SK-N-SH (cell line): Measurements from ENCODE around the gene ZNF746. TPM values are rescaled to one million over a fixed set of nuclear protein-coding genes. Genes with fewer than 3 reads are reported as not detected.

Source experiments
- CTCF ChIA-PET: fragments of 300-600, 350-600 bp; formaldehyde crosslinking; extraction: SDS; loops from one replicate; lab custom pipeline; 2021; lab: Yijun Ruan, JAX
- POLR2A ChIA-PET: fragments of 350-600 bp; sonication (Branson Sonifier 250); formaldehyde crosslinking; extraction: SDS; loops from one replicate; lab custom pipeline; 2020; ENCODE audit warnings: antibody characterized with exemption, inconsistent platforms; lab: Yijun Ruan, JAX
- DNase-seq: peaks from one replicate; pipeline ENCODE4 v3.0.0; 2012
- H2AFZ ChIP-seq: fragments of 200-600 bp; sonication (generic); 2 replicates; pipeline ENCODE4 v1.8.1; 2016; ENCODE audit warnings: antibody characterized with exemption, mild to moderate bottlenecking, low read depth
- H3F3A ChIP-seq: fragments of 200-600 bp; sonication (generic); replicated peaks from 2 replicates; pipeline ENCODE3; 2016; ENCODE audit warnings: antibody characterized with exemption, mild to moderate bottlenecking; ENCODE audit not compliant: insufficient read depth
- H3K27ac ChIP-seq, 2 experiments: fragments of 200-500 bp in 1 of 2; fragments of 200-600 bp in 1 of 2; sonication (Bioruptor generic) in 1 of 2; sonication (generic), shearing (Covaris generic) in 1 of 2; 2 replicates each; pipeline versions ENCODE4 v1.5.1 to v1.6.1; 2014 to 2016; ENCODE audit warnings: low read depth in 2 of 2, inconsistent platforms in 1 of 2, low read length in 1 of 2, mild to moderate bottlenecking in 1 of 2, mixed read lengths in 1 of 2
- H3K27me3 ChIP-seq: fragments of 200-600 bp; sonication (generic), shearing (Covaris generic); 2 replicates; pipeline ENCODE4 v1.6.1; 2016; ENCODE audit warnings: mixed run types; ENCODE audit not compliant: insufficient read depth
- H3K36me3 ChIP-seq, 2 experiments: fragments of 200-500 bp in 1 of 2; fragments of 200-600 bp in 1 of 2; sonication (Bioruptor generic) in 1 of 2; sonication (generic) in 1 of 2; replicated peaks in 1 of 2; 2 replicates each; pipeline versions ENCODE3 to v1.5.1; 2014 to 2016; ENCODE audit warnings: low read length in 1 of 2, mild to moderate bottlenecking in 1 of 2; ENCODE audit not compliant: insufficient read depth in 2 of 2, control insufficient read depth in 1 of 2
- H3K4me1 ChIP-seq, 2 experiments: fragments of 200-500 bp in 1 of 2; fragments of 200-600 bp in 1 of 2; sonication (Bioruptor generic) in 1 of 2; sonication (generic), shearing (Covaris generic) in 1 of 2; 2 replicates each; pipeline versions ENCODE4 v1.5.1 to v1.6.1; 2014 to 2016; ENCODE audit warnings: low read depth in 1 of 2, low read length in 1 of 2, mixed run types in 1 of 2; ENCODE audit not compliant: insufficient read depth in 2 of 2, control insufficient read depth in 1 of 2
- H3K4me2 ChIP-seq: fragments of 200-600 bp; sonication (generic), shearing (Covaris generic); 2 replicates; pipeline ENCODE4 v1.6.1; 2017; ENCODE audit warnings: mixed run types
- H3K4me3 ChIP-seq, 2 experiments: fragments of 200-500 bp in 1 of 2; fragments of 200-600 bp in 1 of 2; sonication (Bioruptor generic) in 1 of 2; sonication (generic), shearing (Covaris generic) in 1 of 2; 2 replicates each; pipeline versions ENCODE4 v1.5.1 to v1.8.1; 2014 to 2016; ENCODE audit warnings: low read depth in 2 of 2, inconsistent platforms in 1 of 2, low read length in 1 of 2, mild to moderate bottlenecking in 1 of 2, mixed read lengths in 1 of 2, moderate library complexity in 1 of 2
- H3K79me2 ChIP-seq: fragments of 200-600 bp; sonication (generic); 2 replicates; pipeline ENCODE4 v1.8.1; 2017; ENCODE audit warnings: mild to moderate bottlenecking; ENCODE audit not compliant: insufficient read depth
- H3K9ac ChIP-seq: fragments of 200-600 bp; sonication (generic); 2 replicates; pipeline ENCODE4 v1.6.1; 2017; ENCODE audit warnings: mixed run types
- H3K9me2 ChIP-seq: fragments of 200-600 bp; sonication (generic); 2 replicates; pipeline ENCODE4 v1.6.1; 2017; ENCODE audit warnings: mixed run types
- H3K9me3 ChIP-seq: fragments of 200-600 bp; sonication (generic); 2 replicates; pipeline ENCODE4 v1.6.1; 2017; ENCODE audit warnings: mixed run types, mild to moderate bottlenecking, moderate library complexity
- H4K20me1 ChIP-seq: fragments of 200-600 bp; sonication (generic); 2 replicates; pipeline ENCODE4 v1.6.1; 2017; ENCODE audit warnings: mild to moderate bottlenecking, mixed run types; ENCODE audit not compliant: insufficient read depth
- ELF1 ChIP-seq: IDR thresholded peaks from 2 replicates; pipeline ENCODE4 v1.4.0; 2012
- EP300 ChIP-seq, 2 experiments: IDR thresholded peaks; 2 replicates each; pipeline versions ENCODE4 v1.4.0 to v1.6.1; 2012; ENCODE audit warnings: borderline replicate concordance in 1 of 2, low read depth in 1 of 2, low read length in 1 of 2
- FOSL2 ChIP-seq: IDR thresholded peaks from 2 replicates; pipeline ENCODE4 v1.4.0; 2012; ENCODE audit warnings: low read depth, mild to moderate bottlenecking, moderate library complexity, borderline replicate concordance
- FOXJ3 ChIP-seq: sonication (generic); formaldehyde crosslinking; IDR thresholded peaks from 2 replicates; pipeline ENCODE4 v1.5.1; 2020; ENCODE audit warnings: mild to moderate bottlenecking, missing genetic modification reagents
- FOXM1 ChIP-seq: IDR thresholded peaks from 2 replicates; pipeline ENCODE4 v1.4.0; 2012; ENCODE audit warnings: low read depth, mild to moderate bottlenecking
- GABPA ChIP-seq: IDR thresholded peaks from 2 replicates; pipeline ENCODE4 v1.4.0; 2012; ENCODE audit warnings: low read depth, mild to moderate bottlenecking
- GATA2 ChIP-seq: sonication (generic); formaldehyde crosslinking; IDR thresholded peaks from 2 replicates; pipeline ENCODE4 v1.5.0; 2020; ENCODE audit warnings: mild to moderate bottlenecking, missing genetic modification reagents
- IRF3 ChIP-seq: fragments of 150-350 bp; IDR thresholded peaks from 2 replicates; pipeline ENCODE4 v1.6.1; 2016; ENCODE audit warnings: mild to moderate bottlenecking, low read depth, low read length
- JUND ChIP-seq: IDR thresholded peaks from 2 replicates; pipeline ENCODE4 v1.4.0; 2012
- MAX ChIP-seq: IDR thresholded peaks from 2 replicates; pipeline ENCODE4 v1.4.0; 2012; ENCODE audit warnings: low read depth
- MEF2A ChIP-seq: IDR thresholded peaks from 2 replicates; pipeline ENCODE4 v1.4.0; 2012; ENCODE audit warnings: low read depth, borderline replicate concordance
- MXI1 ChIP-seq: IDR thresholded peaks from 2 replicates; pipeline ENCODE4 v1.6.1; 2012; ENCODE audit warnings: mild to moderate bottlenecking, low read depth, low read length, improper control_type of control experiment
- NFIC ChIP-seq: IDR thresholded peaks from 2 replicates; pipeline ENCODE4 v1.4.0; 2012; ENCODE audit warnings: borderline replicate concordance
- NRF1 ChIP-seq: IDR thresholded peaks from 2 replicates; pipeline ENCODE4 v1.6.1; 2012; ENCODE audit warnings: low read depth, mild to moderate bottlenecking, low read length
- POLR2AphosphoS5 ChIP-seq: IDR thresholded peaks from 2 replicates; pipeline ENCODE4 v1.6.1; 2012; ENCODE audit warnings: low read depth, low read length
- RAD21 ChIP-seq: IDR thresholded peaks from 2 replicates; pipeline ENCODE4 v1.6.1; 2012; ENCODE audit warnings: mild to moderate bottlenecking, low read length
- RCOR1 ChIP-seq: fragments of 150-350 bp; IDR thresholded peaks from 2 replicates; pipeline ENCODE4 v1.6.1; 2017; ENCODE audit warnings: antibody characterized with exemption, low read length
- RFX5 ChIP-seq: IDR thresholded peaks from 2 replicates; pipeline ENCODE4 v1.6.1; 2012; ENCODE audit warnings: mild to moderate bottlenecking, improper control_type of control experiment, low read length
- RXRA ChIP-seq: IDR thresholded peaks from 2 replicates; pipeline ENCODE4 v1.4.0; 2012; ENCODE audit warnings: low read depth, mild to moderate bottlenecking, borderline replicate concordance
- SIN3A ChIP-seq: IDR thresholded peaks from 2 replicates; pipeline ENCODE4 v1.6.1; 2012; ENCODE audit warnings: low read depth, mild to moderate bottlenecking, low read length, moderate library complexity, borderline replicate concordance
- YY1 ChIP-seq: IDR thresholded peaks from 2 replicates; pipeline ENCODE4 v1.4.0; 2012; ENCODE audit warnings: low read depth, mild to moderate bottlenecking
- WGBS: methylation state at CpG from one replicate; pipeline ENCODE4 v1.1.6; 2017; ENCODE audit warnings: low lambda C conversion rate; 5-methylcytosine and 5-hydroxymethylcytosine counted together
- polyA plus RNA-seq, 3 experiments: library from polyadenylated mRNA; depleted of rRNA; stranded (reverse); fragments of >200 nt; gene quantifications; 2 replicates each; pipeline ENCODE4 v1.2.3, GENCODE V29; 2012
- TF ChIP-seq, protein P1 (sequence below): IDR thresholded peaks from 2 replicates; pipeline ENCODE4 v1.4.0; 2012; ENCODE audit warnings: low read depth, borderline replicate concordance
- TF ChIP-seq, protein P2 (sequence below): IDR thresholded peaks from 2 replicates; pipeline ENCODE4 v1.4.0; 2012; ENCODE audit warnings: low read depth, borderline replicate concordance
- TF ChIP-seq, protein P3 (sequence below): IDR thresholded peaks from 2 replicates; pipeline ENCODE4; 2012

The ZNF746 gene
- polyA plus RNA-seq, 1 of the 3 experiments (the other 2 are of a cell fraction) = 11.1 TPM

- POLR2A ChIA-PET = no interaction called here
- no peak for TF ChIP-seq FOXM1
- no peak for TF ChIP-seq NRF1
- TF ChIP-seq GATA2 = no peak
- TF ChIP-seq RAD21 = no peak
- no peak for TF ChIP-seq NFIC
- TF ChIP-seq RFX5 = no peak
- TF ChIP-seq SIN3A = no peak
- TF ChIP-seq JUND = no peak
- no peak for TF ChIP-seq MEF2A
- TF ChIP-seq RXRA = no peak
- TF ChIP-seq MXI1 = no peak
- no peak for TF ChIP-seq FOSL2
- no peak for TF ChIP-seq MAX
- TF ChIP-seq, protein P1, sequence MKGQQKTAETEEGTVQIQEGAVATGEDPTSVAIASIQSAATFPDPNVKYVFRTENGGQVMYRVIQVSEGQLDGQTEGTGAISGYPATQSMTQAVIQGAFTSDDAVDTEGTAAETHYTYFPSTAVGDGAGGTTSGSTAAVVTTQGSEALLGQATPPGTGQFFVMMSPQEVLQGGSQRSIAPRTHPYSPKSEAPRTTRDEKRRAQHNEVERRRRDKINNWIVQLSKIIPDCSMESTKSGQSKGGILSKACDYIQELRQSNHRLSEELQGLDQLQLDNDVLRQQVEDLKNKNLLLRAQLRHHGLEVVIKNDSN = no peak
- TF ChIP-seq, all 33 proteins: peak for 0
- Histone ChIP-seq H3K27ac (no peak overlapping the region), H3F3A (no peaks in the 10 kb centered on the region), H3K79me2 (no peaks in the 10 kb centered on the region), H3K27me3 (no peaks in the 10 kb centered on the region), H4K20me1 (no peaks in the 10 kb centered on the region), H2AFZ (no peak overlapping the region), H3K9me3 (peaks cover 18% of the 10 kb centered on the region; the same call in 1 of the 2 replicates), H3K4me1 (no peaks in the 10 kb centered on the region), H3K9me2 (no peaks in the 10 kb centered on the region), H3K9ac (no peak overlapping the region), H3K4me3 (no peak overlapping the region), H3K36me3 (peaks cover 0 to 3% of the 10 kb centered on the region in 2 experiments), H3K4me2 (no peak overlapping the region)
- CTCF ChIA-PET = no interaction called here
- DNase-seq = no peak
Measured at GRCh38 chr7:149505551-149505950, 7.9 kb upstream of the ZNF746 start.

DNA sequence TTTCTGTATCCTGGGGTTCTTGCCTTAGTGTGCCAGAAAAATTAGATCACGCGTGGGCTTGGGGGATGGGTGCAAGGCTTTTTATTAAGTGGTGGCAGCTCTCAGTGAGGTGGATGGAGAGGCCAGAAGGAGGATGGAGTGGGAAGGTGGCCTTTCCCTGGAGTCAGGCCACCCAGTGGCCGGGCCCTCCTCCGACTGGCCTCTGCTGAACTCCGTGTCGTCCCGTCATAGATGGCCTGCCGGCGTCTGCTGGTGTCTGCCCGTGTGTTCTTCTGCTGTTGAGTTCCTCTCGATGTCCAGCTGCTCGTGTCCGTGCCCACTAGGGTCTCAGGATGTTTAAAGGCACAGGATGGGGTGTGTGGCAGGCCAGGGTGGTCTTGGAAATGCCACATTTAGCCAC, 4.0 kb upstream of the ZNF746 start:
- Histone ChIP-seq H3K9me3 (peaks cover 7% of the 10 kb centered on the region; the same call in 1 of the 2 replicates), H3K9ac (no peak overlapping the region), H3K27me3 (no peaks in the 10 kb centered on the region), H3K4me3 (no peak overlapping the region), H3K36me3 (peaks cover 0 to 3% of the 10 kb centered on the region in 2 experiments), H3K4me2 (no peak overlapping the region), H3F3A (no peaks in the 10 kb centered on the region), H4K20me1 (no peaks in the 10 kb centered on the region), H3K4me1 (no peaks in the 10 kb centered on the region; a peak in 1 of 4 replicates)
- CTCF ChIA-PET = interaction anchor here (0.8 kb wide), 1 partner anchor 164 kb away, joined by 3 read pairs; no protein-coding TSS in a partner anchor
- DNase-seq = no peak
- 33% methylated on average over 11 of the region's 13 CpGs for WGBS
- TF ChIP-seq EP300 (IDR thresholded peaks at IDR 0.05; ENCODE audit: borderline replicate concordance in 1 of 2, low read depth in 1 of 2, low read length in 1 of 2) (no peak), RCOR1 (no peak), FOXJ3 (CRISPR knock-in tag) (no peak), RXRA (no peak), MAX (no peak), GABPA (no peak), POLR2AphosphoS5 (no peak), FOSL2 (no peak), YY1 (no peak), ELF1 (no peak), IRF3 (no peak), RAD21 (no peak)
- TF ChIP-seq, protein P2, sequence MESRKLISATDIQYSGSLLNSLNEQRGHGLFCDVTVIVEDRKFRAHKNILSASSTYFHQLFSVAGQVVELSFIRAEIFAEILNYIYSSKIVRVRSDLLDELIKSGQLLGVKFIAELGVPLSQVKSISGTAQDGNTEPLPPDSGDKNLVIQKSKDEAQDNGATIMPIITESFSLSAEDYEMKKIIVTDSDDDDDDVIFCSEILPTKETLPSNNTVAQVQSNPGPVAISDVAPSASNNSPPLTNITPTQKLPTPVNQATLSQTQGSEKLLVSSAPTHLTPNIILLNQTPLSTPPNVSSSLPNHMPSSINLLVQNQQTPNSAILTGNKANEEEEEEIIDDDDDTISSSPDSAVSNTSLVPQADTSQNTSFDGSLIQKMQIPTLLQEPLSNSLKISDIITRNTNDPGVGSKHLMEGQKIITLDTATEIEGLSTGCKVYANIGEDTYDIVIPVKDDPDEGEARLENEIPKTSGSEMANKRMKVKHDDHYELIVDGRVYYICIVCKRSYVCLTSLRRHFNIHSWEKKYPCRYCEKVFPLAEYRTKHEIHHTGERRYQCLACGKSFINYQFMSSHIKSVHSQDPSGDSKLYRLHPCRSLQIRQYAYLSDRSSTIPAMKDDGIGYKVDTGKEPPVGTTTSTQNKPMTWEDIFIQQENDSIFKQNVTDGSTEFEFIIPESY = no peak
- TF ChIP-seq, protein P3, sequence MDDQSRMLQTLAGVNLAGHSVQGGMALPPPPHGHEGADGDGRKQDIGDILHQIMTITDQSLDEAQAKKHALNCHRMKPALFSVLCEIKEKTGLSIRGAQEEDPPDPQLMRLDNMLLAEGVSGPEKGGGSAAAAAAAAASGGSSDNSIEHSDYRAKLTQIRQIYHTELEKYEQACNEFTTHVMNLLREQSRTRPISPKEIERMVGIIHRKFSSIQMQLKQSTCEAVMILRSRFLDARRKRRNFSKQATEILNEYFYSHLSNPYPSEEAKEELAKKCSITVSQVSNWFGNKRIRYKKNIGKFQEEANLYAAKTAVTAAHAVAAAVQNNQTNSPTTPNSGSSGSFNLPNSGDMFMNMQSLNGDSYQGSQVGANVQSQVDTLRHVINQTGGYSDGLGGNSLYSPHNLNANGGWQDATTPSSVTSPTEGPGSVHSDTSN = no peak
- TF ChIP-seq, protein P1 = no peak
- TF ChIP-seq, all 33 proteins: peak for 0
- H3K9me2 ChIP-seq = no peaks in the 10 kb centered on the region
- no peak overlapping the region for H2AFZ ChIP-seq
- peaks cover 4% of the 10 kb centered on the region; the same call in 1 of the 2 replicates for H3K79me2 ChIP-seq
- POLR2A ChIA-PET = no interaction called here
- no peak overlapping the region for H3K27ac ChIP-seq
